Activated T-cell treated with anti-CD3 and anti-CD28 coated beads for 24 hours (primary cell): ENCODE results near the gene RNF39.
"Not testable (repeated sequence)": the region's sequence is repeated elsewhere in the genome, so short reads cannot be mapped to it uniquely, and the experiment has no call there.

Experiments used
- DNase-seq: peaks from one replicate; pipeline ENCODE4 v3.0.0-alpha.2; 2020; ENCODE audit warnings: low read depth

RNF39 gene

DNA sequence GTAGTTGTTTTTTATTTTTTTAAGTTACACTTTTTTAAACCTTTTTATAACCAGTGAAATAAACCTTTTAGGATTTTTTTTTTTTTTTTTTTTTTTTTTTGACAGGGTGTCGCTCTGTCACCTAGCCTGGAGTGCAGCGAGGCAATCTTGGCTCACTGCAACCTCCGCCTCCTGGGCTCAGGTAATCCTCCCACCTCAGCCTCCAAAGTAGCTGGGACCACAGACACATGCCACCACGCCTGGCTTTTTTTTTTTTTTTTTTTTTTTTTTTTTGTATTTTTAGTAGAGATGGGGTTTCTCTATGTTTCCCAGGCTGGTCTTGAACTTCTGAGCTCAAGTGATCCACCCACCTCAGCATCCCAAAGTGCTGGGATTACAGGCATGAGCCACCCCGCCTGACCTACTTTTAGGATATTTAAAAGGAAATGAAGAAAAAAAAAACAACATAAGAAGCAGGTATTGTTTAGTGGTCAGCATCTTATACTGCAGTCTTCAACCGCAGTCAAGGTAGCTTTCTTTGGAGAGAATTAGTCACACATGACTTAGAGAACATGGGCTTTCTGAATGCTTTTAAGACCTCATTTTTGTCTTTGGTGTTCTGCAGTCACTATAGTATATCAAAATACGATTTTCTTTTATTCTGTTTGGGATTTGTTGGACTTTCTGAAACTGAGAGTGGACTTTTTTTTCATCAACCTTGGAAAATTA lies 12.9 kb downstream of the RNF39 start:
- no peak for DNase-seq

- DNase-seq, result no peak
These were observed 13.6 kb downstream of the RNF39 start for GRCh38 chr6:30061858-30062458.

DNA sequence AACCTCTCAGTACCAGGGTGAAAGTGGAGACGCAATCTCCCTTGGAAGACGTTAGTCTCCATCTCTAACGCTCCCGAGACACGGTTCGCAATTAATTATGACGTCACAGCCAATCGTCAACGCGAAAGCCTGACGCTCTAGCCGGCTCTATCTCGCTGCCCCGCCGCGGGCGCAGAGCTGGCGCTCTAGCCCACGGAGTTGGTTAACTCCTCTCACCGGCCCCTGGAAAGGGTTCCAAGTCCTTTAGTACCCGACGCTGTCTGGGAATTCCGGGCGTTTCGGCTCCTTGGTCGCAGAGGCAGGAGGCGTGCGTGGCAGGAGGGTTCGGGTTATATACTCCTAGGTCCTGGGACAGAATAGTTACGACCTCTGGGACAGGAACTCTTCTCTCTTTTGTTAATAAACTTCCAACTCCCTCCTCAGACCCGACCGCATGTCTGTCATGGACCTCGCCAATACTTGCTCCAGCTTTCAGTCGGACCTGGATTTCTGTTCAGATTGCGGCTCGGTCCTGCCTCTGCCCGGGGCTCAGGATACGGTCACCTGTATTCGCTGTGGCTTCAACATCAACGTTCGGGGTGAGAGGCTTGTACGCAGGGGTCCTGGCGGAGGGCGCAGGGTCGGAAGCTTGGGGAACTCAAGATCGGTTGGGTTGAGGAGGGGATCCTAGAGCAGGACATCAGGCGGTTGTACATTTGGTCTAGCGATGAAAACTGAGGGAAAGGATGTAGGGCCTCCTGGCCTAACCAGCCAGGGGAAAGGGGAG lies 14.3 kb downstream of the RNF39 start, which contains the start of gene POLR1H:
POLR1H (plus strand) TSS at position 174 of the 766 bp plus-strand sequence; CDS start at position 434, 260 bp downstream.
- peak; percentile 83 for DNase-seq

DNA sequence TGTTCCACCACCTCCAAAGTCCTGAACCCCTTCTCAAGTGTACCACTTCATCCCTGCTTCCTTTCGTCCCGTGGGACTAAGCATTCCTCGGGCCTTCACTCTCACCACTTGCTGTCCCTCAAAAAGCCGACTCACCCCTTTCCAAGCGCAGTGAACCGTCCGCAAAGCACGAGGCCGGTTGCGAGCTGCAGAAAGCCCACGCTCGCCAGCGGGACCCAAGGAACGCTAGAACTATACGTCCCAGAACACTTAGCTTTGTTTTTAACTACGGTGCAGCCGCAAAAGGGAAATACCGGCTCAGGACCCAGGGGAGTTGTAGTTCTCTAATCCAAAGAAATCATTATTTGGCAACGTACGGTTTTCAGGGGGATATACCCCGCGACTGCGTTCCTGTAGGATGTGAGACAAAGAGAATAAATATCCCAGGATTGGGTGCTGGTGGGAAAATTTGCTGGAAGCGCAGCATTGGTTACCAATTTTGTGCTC lies 14.9 kb downstream of the RNF39 start:
- no peak for DNase-seq

GRCh38 chr6:30055513-30055912 lies 20.1 kb downstream of the RNF39 start:
- DNase-seq, result no peak

DNA sequence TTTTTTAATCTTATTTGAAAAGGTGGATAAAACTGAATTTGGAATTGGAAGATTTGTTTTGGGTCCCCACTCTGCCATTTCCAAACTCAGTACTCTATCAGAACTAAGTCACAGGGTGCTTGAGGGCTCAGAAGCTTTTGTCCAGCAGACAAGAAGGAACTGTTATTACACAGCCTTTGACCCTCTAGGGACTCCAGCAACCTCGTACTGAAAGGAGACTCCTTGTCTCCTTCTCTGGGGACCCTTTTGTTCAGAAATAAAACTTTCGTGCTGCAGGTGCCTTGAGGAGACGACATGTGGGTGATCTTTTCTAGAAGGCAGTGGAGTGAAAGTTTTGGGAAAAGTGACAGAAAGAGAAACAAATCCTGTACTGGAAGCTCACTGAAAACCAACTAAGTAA lies 21.9 kb downstream of the RNF39 start:
- no peak for DNase-seq

GRCh38 chr6:30047220-30047619 lies 28.3 kb downstream of the RNF39 start:
- DNase-seq, result no peak

GRCh38 chr6:30044630-30045029 lies 30.9 kb downstream of the RNF39 start:
- no peak for DNase-seq

GRCh38 chr6:30043744-30044143 lies 31.8 kb downstream of the RNF39 start:
- no peak for DNase-seq

DNA sequence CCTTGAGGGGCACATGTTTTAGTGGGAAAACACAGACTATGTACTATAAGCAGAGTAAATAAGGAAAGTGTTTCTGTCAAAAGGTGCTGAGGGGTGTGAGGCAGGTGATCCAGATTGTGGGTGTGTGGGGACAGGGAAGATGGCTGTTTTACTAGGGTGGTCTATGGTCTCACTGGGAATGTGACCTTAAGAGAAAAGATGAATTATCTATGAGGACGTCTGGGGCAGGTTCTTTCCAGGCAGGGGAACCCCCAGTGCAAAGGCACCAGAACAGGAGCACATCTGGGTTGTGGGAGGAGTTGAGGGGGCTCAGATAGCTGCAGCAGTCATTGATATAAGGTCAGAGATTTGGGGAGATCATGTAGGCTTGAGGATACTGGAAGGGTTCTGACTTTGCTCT lies 32.7 kb downstream of the RNF39 start:
- DNase-seq, result no peak

GRCh38 chr6:30042476-30042875 lies 33.1 kb downstream of the RNF39 start:
- no peak for DNase-seq

DNA sequence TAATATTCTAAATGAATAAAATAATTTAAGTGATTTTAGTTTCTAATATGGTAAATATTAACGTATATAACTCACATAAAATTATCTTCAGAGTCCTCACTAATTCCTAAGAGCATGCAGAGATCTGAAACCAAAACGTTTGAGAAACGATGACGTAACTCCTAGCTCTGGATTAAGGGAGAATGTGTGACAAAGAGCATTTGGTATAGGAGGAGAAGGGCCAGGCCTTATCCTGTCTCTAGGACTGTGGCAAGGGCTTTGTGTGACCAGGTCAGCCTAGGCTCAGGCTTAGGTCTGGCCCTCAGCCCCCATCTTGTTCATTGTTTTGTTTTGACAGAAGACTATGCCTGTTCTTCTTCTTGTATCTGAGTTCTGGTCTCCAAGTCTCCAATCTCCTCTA lies 33.7 kb downstream of the RNF39 start:
- DNase-seq, result no peak

- no peak for DNase-seq
These were observed 34.3 kb downstream of the RNF39 start for GRCh38 chr6:30041221-30041620.

- no peak for DNase-seq
These were observed 38.3 kb downstream of the RNF39 start for GRCh38 chr6:30037182-30037788.

GRCh38 chr6:30035784-30036183 lies 39.8 kb downstream of the RNF39 start:
- no peak for DNase-seq

DNA sequence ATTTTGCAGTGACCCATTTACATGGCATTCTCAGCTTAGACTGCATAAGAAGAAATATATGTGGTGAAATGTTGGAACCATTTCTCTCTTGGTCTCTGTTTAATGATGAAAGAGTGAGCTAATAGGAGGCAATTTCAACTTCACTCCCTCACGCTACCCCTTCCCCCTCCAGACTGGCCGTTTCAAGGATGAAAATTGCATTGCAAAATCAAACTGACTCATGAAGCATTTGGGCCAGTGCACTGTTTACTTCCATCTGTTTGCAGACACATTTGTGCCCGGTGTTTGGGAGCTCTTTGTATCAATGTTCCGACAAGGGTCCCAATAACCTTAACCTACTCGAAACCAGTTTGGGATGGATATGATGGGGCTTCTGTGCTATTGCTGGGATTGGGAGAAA lies 42.1 kb downstream of the RNF39 start:
- DNase-seq, result not testable (repeated sequence)

DNA sequence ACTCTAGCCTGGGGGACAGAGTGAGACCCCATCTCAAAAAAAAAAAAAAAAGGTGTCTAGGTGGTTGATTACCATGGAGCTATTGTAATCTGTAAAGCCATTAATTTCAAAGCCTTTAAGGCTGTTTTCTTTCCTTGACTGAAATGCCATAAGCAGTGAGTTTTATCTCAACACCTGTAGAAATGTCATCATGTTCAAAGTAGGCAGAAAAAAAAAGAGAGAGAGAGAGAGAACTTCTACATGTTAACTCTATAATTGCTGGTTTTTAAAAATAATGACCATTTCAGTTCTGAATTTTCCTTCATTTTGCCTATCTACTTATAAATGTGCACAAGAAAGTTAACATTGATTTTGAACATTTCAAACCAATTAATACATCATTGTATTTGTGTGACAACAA lies 44.2 kb downstream of the RNF39 start:
- DNase-seq, result no peak

- DNase-seq, result no peak
These were observed 46.0 kb downstream of the RNF39 start for GRCh38 chr6:30029588-30029987.

- DNase-seq, result no peak
These were observed 50.4 kb downstream of the RNF39 start for GRCh38 chr6:30025186-30025585.

GRCh38 chr6:30022712-30023111 lies 52.9 kb downstream of the RNF39 start:
- DNase-seq, result not testable (repeated sequence)

GRCh38 chr6:30022189-30022588 lies 53.4 kb downstream of the RNF39 start:
- DNase-seq, result no peak

- DNase-seq, result no peak
These were observed 54.9 kb downstream of the RNF39 start for GRCh38 chr6:30020626-30021025.
